GM21737 (cell line): Measurements from ENCODE around the gene MAP9.
"Not testable (repeated sequence)": the region's sequence is repeated elsewhere in the genome, so short reads cannot be mapped to it uniquely, and the experiment has no call there.

Experiments
- ATAC-seq: cut with Tn5 transposase; IDR thresholded peaks from one replicate; pipeline ENCODE4 v1.9.1; 2021; ENCODE audit warnings: mild to moderate bottlenecking, moderate library complexity; ENCODE audit not compliant: unreplicated experiment

MAP9 gene

DNA sequence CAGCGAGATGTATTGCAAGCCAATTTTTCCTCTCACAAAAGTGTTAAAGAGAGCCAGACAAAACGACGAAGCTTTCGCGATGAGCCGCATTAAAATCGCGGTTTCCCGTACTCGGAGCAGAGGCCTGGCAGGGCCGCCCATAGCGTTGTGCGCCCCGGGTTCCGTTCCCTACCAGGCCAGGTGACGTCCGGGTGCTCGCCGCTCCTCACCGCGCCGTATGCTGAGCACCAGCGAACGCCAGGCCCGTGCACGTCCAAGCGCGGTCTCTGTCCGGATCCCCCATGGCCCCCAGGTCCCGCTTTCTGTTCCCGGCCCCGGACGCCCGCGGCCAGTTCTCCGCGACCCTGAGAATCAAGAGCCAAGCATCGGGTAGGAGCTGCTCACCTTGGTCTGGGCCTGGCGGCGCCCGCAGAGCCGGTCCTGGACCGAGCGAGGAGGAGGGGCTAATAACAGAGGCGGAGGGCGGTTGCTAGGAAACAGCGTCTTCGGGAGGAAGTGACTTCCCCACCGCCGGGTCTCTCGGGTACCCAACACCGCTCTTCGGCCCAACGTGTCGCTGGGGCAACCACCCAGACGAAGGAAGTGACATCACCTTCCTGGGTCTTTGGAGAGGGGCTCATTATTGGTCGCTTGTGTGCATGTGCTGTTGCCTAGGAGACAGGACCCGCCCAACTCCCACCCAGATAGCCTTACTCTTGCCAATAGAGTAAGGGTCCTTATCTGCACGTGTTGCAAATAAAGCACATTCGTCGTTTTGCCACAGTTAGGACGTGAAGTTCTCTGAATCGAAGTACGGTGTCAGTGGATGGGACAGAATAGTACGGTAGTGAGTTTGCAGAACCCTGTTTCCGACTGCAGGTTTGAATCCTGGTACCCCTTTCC is at the start of gene MAP9:
Gene MAP9 (minus strand): TSS at position 579 of the 882 bp plus-strand sequence. CDS start 1,115 bp downstream, outside the sequence.
- peak; percentile 99 for ATAC-seq

DNA sequence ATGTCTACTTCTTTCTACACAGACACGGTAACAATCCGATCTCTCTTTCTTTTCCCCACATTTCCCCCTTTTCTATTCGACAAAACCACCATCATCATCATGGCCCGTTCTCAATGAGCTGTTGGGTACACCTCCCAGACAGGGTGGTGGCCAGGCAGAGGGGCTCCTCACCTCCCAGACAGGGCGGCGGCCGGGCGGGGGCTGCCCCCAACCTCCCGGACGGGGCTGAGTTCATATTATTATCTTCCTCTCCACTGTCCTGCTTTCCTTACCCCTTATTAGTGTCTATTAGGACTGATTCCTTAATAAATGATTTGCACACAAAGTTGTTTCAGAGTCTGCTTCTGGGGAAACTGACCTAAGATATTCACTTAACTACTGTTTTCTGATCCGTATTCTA is 48.0 kb upstream of the MAP9 start:
- not testable (repeated sequence) for ATAC-seq

DNA sequence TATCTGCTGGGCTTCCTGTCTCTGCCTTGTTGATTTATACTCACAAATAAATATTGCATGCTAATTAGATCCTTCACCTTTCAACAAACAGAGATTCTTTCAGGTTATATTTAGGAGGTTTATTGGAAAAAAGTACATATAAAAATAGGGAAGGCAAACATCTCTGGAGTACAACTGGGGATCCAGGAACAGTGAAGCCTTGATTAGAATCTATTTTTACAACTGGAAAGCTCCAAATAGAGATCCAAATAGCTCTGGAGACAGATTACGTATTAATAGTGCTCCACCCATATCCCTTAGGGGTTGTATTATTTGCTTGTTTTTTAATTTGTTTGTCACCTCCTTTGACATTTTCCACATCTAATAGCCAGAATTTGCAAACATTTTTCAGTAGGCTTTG is 46.9 kb upstream of the MAP9 start:
- no peak for ATAC-seq

DNA sequence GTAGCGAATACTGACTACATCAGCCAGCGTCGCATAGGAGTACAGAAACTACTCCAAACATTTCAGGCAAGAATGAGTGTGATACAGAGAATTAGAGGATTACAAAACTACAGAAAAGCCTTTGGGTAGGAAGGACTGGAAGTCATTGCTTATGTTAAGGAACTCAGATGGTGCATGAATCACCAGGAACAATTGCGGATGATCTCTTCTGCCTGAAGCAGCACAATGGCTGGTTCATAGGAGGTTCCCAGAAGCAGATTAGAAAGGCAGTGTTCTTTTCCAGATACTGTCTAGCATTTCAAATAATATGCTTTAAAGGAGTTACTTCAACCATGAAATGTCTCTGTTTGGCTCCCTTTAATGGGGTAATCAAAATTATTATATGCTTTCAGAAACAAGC is 42.5 kb upstream of the MAP9 start:
- ATAC-seq = no peak

DNA sequence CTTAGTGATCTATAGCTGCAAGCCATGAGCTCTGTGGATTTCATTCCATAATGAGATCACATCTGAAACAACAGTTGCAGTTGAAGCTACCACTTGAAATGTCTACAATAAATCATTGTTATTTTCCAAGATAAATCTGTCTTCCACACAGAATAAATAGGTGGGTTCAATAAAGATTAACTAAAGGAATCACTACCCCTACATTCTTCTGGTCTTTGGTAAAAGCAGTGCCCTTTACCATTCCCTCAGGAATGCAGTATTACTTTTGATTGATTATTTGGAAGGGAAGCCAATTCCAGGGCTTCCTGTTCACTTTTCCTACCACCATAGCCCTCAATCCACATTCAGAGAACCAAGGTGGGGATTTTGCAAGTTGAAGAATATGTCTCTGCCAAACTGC is 38.9 kb upstream of the MAP9 start:
- ATAC-seq = no peak

DNA sequence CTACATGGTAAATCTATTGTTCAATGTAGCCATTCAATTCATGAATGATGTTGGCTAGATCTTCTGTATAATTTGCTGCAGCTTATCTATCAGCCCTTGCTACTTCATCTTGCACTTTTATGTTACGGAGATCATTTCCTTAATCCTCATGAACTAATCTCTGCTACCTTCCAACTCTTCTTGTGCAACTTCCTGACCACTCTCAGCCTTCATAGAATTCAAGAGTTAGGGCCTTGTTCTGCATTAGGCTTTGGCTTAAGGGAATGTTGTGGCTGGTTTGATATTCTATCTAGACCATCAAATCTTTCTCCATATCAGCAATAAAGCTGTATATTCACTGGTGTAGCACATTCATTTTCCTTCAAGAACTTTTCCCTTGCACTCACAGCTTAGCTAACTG is 36.7 kb upstream of the MAP9 start:
- ATAC-seq = no peak

DNA sequence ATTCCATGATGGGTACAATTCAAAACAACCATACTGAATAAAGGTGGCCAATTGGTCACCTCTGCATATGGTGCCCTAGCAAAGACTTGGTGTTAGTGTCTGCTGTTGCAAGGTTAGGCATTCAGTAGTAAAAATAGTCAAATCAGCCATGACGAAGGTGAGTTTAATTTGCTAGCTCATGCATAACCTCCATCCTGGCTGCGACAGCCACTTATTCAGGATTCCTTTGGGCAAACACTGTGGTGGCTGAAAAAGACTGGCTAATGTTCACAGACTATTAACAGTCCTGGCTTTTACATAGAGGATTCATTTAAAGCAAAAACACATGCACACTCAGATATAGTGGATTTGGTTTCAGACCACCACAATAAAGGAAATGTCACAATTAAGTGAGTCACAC is 34.8 kb upstream of the MAP9 start:
- ATAC-seq = no peak

DNA sequence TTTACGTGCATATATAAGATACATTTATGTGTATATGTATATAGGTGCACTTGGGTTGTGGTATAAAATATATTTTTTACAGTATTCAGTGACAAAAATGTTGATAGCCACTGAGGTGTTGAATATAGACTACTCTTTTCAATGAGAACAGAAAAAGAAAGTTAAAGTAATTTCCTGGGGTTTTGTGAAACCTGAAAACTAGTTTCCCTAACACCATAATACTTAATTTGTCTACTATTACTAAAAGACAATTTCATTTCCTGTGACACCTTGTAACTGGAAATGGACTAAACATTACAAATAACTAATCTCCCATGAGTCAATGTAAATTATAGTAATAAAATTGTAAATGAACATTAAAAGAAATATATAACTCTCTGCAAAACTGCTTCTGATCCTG is 32.0 kb upstream of the MAP9 start:
- no peak for ATAC-seq

DNA sequence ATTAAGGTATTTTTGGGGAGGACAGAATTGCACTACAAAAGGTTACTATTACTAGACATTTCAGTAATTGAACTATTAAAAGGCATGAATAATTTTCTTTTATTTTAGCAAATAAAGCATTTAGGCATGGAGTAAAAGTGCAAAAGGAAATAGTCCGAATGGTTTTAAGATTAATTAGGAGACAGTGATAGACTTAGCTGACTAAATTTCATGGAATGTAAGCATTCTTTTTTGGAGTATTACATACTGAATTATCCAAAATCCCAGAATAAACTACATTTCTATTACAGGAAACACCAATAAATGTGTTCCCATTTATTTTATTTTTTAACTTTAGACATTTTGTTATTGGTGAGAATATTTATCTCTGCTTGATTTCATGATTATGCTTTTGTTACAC is 30.7 kb upstream of the MAP9 start:
- no peak for ATAC-seq

DNA sequence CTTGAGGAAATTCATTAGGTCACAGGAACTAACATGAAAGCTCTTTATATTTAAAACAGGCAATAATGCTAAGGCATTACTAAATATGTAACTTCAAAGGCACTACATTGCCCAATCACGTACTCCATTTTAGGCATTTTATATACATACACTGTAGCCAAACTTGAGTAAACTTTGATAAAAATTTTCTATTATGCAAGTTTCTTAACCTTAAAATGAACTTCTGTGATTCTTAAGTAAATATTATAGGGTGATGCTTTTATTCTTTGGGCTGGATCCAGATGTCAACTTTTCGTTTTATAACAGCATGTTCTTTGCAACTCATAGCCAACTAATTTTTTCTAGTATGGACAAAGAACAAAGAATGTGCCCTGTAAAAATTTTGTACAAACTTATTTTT is 28.3 kb upstream of the MAP9 start:
- ATAC-seq = no peak

DNA sequence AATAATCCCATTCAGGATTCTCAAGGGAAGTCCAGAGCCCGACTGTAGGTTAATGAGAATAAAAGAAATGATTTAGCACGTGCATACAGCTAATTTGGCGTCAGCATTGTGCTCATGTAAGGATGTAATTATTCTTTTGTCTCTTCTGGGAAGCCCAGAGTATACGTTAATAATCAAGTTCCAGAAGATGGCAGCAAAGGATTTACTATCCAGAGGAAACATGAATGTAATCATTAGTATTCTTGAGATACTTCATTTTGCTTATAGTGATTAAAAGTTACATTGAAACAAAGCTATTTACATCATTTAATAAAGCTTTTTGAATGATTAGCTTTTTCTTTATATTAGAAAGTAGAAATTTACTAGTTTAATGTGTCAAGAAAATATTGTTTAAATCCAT is 27.1 kb upstream of the MAP9 start:
- ATAC-seq = no peak

DNA sequence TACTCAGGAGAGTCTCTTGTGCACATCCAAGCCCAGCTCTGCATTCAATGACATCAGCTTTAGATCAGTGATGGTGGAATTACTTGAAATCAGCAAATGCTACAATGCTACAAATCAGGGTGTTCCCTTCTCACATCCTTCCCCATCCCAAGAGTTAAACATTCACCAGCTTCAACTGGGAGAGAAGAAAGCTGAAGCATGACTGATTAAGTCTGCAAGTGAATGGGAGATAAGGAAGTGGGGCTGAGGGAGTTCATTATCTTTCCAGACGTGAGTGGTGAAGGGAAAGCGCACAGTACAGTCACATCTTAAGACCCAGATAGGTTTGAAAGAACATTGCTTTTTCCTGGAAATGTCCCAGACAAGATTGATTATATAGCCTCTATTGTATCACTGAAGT is 26.2 kb upstream of the MAP9 start:
- no peak for ATAC-seq

DNA sequence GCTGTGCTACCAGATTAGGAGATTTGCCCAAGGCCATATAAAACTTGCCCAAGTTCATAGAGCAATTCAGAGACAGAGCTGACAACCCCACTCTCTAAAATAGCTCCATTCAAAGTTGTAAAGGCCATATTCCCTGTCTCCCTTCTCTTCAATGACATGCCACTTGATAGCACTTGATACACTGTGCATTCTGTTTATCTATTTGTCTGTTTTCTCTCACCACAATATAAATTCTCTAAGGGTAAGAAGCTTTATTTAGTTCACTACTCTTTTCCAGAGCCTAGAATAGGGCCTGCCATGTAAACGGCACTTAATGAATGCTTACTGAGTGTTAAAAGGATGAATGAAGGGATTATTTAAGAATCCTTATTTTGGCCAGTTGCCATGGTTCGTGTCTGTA is 24.1 kb upstream of the MAP9 start:
- ATAC-seq = no peak

DNA sequence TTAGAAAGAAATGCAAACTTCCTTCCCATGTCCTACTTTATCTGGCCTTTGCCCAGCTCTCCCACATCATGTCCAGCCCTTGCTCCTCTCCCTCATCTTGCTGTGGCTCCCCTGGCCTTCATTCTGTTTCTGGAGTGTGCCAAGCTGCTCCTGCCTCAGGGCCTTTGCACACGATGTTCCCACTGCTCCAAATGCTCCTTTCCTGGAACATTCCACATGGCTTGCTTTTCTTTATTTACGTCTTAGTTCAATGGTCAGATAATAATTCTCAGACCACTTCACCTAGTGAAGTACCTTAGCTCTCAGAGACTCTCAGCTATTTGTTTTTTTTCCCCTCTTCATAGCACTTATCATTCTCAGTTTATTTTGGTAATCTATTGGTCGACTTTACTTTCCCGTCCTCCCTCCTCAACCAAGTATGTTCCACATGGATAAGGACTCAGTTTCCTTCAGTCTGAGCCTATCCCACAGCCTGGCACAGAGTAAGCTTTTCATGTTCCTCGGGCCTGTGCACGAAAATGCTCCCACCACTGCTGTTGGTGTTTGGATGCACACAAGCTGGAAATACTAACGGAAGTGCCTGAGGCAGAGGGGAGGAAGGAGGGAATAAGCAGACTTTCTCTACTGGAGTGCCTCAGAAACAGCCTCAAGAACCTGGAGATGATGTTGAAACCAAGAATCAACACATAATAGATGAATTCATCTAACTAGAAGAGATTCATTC is 23.4 kb upstream of the MAP9 start:
- ATAC-seq = no peak

DNA sequence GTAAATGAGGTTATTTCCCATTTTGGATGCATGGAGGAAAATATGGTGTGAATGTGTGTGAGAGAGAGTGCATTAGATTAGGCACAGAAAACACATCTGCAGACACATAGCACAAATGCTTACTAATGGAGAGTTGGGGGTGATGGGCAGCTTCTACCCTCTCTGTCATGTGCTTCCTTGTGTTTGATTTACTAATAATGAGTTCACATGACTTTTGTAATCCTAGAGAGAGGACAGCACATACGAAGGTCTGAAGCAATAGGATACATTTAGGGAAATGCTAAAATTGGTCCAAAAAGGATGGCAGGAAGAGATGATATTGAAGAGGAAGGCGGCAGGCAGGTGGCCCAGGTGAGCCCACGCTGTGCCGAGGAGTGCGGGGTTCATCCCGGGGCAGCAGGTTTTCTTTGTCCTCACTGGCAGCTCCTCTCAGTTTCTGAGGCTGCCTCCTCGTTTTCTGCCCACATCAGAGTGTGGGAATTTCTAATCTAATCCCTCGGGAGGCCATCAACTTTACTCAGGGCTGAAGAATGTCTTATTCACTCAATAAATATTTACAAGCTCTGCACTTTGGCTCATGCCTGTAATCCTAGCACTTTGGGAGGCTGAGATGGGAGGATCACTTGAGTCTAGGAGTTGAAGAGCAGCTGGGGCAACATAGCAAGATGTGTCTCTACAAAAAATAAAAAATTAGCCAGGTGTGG is 15.9 kb upstream of the MAP9 start:
- ATAC-seq = no peak

DNA sequence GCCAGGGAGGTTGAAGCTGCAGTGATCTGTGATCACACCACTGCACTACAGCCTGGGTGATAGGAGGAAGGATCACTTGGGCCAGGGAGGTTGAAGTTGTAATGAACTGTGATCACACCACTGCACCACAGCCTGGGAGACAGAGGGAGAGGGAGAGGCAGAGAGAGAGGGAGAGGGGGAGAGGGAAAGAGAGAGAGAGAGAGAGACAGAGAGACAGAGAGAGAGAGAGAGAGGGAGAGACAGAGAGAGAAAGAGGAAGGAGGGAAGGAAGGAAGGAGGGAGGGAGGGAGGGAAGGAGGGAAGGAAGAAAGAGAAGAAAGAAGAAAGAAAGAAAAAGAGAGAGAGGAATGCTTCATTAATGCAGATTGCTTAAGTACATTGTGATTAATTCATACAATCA is 15.2 kb upstream of the MAP9 start:
- no peak for ATAC-seq

DNA sequence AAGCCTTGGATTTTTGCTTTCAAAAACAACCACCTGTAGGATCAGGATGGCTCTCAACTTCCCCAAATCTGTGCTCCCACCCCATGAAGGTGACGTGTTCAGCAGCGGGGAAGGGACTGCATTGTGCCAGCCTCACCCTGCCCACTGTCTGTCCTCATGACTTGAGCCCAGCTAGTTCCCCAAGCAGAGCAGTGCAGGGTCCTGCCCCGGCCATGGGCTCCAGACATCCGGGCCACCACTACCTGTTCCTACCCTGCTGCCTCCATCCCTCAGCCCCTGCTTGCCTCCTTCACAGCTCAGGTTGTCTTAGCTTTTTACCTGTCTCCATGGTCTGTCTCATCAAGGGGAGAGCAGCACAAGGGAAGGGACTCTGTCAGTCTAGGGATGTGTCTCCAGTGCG is 11.4 kb upstream of the MAP9 start:
- ATAC-seq = no peak

DNA sequence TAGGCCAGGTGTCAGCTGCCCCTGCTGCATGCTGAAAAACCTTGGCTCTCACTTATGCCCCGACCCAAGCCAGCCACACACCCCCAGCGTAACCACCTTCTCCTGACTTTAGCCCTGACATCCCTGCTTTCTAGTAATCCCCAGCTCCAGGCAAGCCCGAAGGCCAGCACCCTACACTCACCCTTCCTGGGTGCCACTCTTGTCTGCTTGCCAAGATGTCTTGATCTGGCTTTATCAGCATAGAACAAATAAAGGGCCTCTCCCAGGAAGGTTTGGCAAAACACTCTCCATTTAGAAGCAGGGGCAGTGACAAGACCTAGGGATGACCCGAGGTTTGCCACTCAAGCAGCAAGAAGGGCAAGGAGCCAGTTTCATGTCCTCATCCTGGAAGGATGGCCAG is 6.8 kb upstream of the MAP9 start:
- no peak for ATAC-seq

DNA sequence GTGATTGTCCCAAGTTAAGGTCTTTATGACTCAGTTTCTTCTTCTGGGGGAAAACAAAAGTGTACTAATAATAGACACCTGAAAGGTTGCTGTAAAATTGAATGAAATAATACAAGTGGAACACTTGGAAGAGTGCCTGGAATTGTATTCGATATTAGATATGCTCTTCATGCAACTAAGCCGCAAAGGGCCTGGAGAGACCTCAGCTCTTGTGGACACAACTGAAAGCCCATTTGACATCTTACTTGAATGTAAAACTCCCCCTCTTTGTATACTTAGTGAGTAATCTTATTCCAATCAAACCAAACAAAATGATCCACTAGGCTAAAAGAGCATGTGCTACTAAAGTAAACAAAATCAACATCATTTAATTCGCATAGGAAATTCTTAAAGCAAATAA is 511 bp upstream of the MAP9 start:
- ATAC-seq = no peak

DNA sequence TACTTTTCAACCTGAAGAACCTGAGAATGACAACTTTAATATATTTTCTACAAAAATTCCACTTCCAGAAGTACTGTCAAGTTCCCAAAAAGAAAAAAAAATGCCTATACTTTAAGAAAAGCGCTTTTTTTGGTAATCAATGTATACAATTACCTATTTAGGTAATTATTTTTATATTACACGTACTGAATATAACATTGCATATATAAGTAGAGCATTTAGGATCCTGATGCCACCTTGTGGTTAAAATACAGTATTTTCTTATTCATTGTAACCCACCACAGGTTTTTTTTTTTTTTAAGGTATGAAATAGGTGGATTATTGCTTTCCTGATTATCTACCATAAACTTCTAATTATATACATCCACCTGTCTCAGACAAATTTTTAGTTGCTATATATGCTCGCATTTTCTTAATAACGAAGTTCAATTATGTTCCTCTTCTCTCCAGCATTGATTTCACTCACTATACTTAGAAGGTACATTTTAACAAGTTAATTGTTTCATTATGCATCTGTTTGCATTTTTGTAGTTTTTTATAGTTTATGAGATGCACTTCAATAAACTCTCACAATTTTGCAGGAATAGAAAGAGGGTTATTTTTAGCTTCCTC is 5.2 kb downstream of the MAP9 start:
- no peak for ATAC-seq

DNA sequence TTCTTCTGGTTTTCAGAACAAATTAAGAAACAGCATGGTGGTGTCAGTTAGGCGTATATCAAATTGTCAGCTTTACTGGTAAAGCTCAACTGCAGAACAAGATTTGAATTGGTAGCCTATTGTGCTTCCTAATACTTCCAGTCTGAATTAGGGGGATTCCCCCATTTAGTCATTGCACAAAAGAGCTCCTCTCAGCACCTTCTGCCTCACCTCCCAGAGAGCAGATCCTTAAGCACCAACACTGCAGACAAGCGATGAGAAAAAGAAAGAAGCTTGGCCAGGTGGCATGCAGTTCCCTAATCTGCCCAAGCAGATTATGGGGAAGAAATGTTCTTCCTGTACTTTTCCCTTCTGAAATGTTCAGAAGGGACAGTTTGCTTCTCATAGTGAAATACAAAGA is 9.2 kb downstream of the MAP9 start:
- ATAC-seq = peak; percentile 64
